ENCODE measurements around the gene GPRC5D.

Gene GPRC5D

GRCh38 chr12:12979126-12979525, 27.2 kb upstream of the GPRC5D start:
- no peak for DNase-seq

- DNase-seq = no peak
Measured at GRCh38 chr12:12977231-12977630, 25.3 kb upstream of the GPRC5D start.

GRCh38 chr12:12976366-12976765, 24.4 kb upstream of the GPRC5D start:
- DNase-seq = no peak

- no peak for DNase-seq
Measured at GRCh38 chr12:12975322-12976077, 23.5 kb upstream of the GPRC5D start.

- DNase-seq = no peak
Measured at GRCh38 chr12:12974211-12974610, 22.2 kb upstream of the GPRC5D start.

GRCh38 chr12:12973019-12973418, 21.0 kb upstream of the GPRC5D start:
- no peak for DNase-seq

- DNase-seq = no peak
Measured at GRCh38 chr12:12965836-12966235, 13.9 kb upstream of the GPRC5D start.

- DNase-seq = no peak
Measured at GRCh38 chr12:12964255-12964654, 12.3 kb upstream of the GPRC5D start.

GRCh38 chr12:12960639-12961209, 8.8 kb upstream of the GPRC5D start:
- no peak for DNase-seq

- no peak for DNase-seq
Measured at GRCh38 chr12:12958886-12959285, 6.9 kb upstream of the GPRC5D start.

GRCh38 chr12:12954878-12955625, 3.1 kb upstream of the GPRC5D start:
- no peak for DNase-seq

GRCh38 chr12:12954356-12954755, 2.4 kb upstream of the GPRC5D start:
- no peak for DNase-seq

GRCh38 chr12:12951504-12951903, 466 bp downstream of the GPRC5D start:
- DNase-seq = no peak

GRCh38 chr12:12947902-12948301, 4.1 kb downstream of the GPRC5D start:
- no peak for DNase-seq

GRCh38 chr12:12946686-12947355, 5.1 kb downstream of the GPRC5D start:
- DNase-seq = no peak

GRCh38 chr12:12945591-12945990, 6.4 kb downstream of the GPRC5D start:
- no peak for DNase-seq

- DNase-seq = no peak
Measured at GRCh38 chr12:12943586-12944260, 8.2 kb downstream of the GPRC5D start.

- DNase-seq = no peak
Measured at GRCh38 chr12:12941450-12942350, 10.3 kb downstream of the GPRC5D start.

GRCh38 chr12:12939888-12940287, 12.1 kb downstream of the GPRC5D start:
- no peak for DNase-seq

GRCh38 chr12:12938541-12938940, 13.4 kb downstream of the GPRC5D start:
- DNase-seq = no peak

GRCh38 chr12:12936983-12937491, 14.9 kb downstream of the GPRC5D start:
- DNase-seq = no peak

GRCh38 chr12:12934556-12934955, 17.4 kb downstream of the GPRC5D start:
- no peak for DNase-seq
